ENCODE data around the gene SPANXN1.
"Not testable (repeated sequence)": the region's sequence is repeated elsewhere in the genome, so short reads cannot be mapped to it uniquely, and the experiment has no call there.

Gene SPANXN1

GRCh38 chrX:145247203-145247602 lies at the start of gene SPANXN1:
Gene SPANXN1 (plus strand): TSS chrX:145247503. CDS start chrX:145247587, 84 bp downstream.
- DNase-seq (ENCODE audit: low read depth in 2 of 2): not testable (repeated sequence)

GRCh38 chrX:145199078-145199477 lies 48.2 kb upstream of the SPANXN1 start:
- DNase-seq (ENCODE audit: low read depth in 2 of 2): no peak

GRCh38 chrX:145213504-145213903 lies 33.8 kb upstream of the SPANXN1 start:
- DNase-seq (ENCODE audit: low read depth in 2 of 2): no peak

GRCh38 chrX:145292218-145292617 lies 44.9 kb downstream of the SPANXN1 start:
- no peak for DNase-seq (ENCODE audit: low read depth in 2 of 2)
